Activated naive CD4-positive, alpha-beta T cell treated with anti-CD3 and anti-CD28 coated beads, Interleukin-2, amount 50 U/mL, for 72 hours (primary cell): ENCODE measurements around the gene PRRC2A. TPM values are rescaled to one million over a fixed set of nuclear protein-coding genes. Genes with fewer than 3 reads are reported as not detected.
A peak's percentile ranks its signal among the peaks of the same experiment; 100 is the strongest.

Experiments used
- ATAC-seq, 2 donors: fragments of 150-1000 bp; cut with Tn5 transposase; 2 replicates each; pipeline ENCODE4 v1.10.0; 2021; ENCODE audit warnings: mild to moderate bottlenecking in 2 of 2, moderate library complexity in 2 of 2
- DNase-seq, 2 donors: peaks; one replicate each; pipeline ENCODE4 v3.0.0; 2021 to 2022; ENCODE audit warnings: low spot score in 2 of 2
- H3K27ac Mint-ChIP-seq, 2 donors: one replicate each; pipeline ENCODE4 v1.8.0; 2022; ENCODE audit warnings: mild to moderate bottlenecking in 2 of 2, mixed read lengths in 2 of 2
- H3K36me3 Mint-ChIP-seq, 2 donors: one replicate each; pipeline ENCODE4 v1.8.0; 2022; ENCODE audit warnings: mixed read lengths in 2 of 2
- H3K9me3 Mint-ChIP-seq, 2 donors: one replicate each; pipeline ENCODE4 v1.8.0; 2022; ENCODE audit warnings: mixed read lengths in 2 of 2
- total RNA-seq, 2 donors: library from RNA; stranded (reverse); gene quantifications; one replicate each; pipeline ENCODE4 v1.2.3, GENCODE V29; 2022

The PRRC2A gene
- total RNA-seq = 100 to 1,000 TPM; 253 to 336 TPM

GRCh38 chr6:31620586-31621319, at the start of gene PRRC2A:
TSS of gene PRRC2A (plus strand) at chr6:31620715. CDS start at chr6:31622790, 2,075 bp downstream.
- Mint-ChIP-seq H3K36me3 (peaks cover 39 to 48% of the 10 kb centered on the region in 2 donors), H3K27ac (peak within 1 kb of the TSS; percentile 95 to 98)
- peak; percentile 34 to 39 for ATAC-seq

GRCh38 chr6:31572041-31572911, 48.2 kb upstream of the PRRC2A start, which contains the start of gene LTA:
TSS of gene LTA (plus strand) at chr6:31572289. CDS start at chr6:31572743, 454 bp downstream.
- DNase-seq (peak; percentile 71 to 87), ATAC-seq (peak; percentile 44 to 57)
- H3K36me3 Mint-ChIP-seq = peaks cover 34 to 45% of the 10 kb centered on the region in 2 donors
- no peaks in the 10 kb centered on the region for H3K9me3 Mint-ChIP-seq
- peak within 1 kb of the TSS; percentile 93 to 98 for H3K27ac Mint-ChIP-seq

More at GRCh38 chr6:31620586-31621319, at the start of gene PRRC2A:
- DNase-seq = peak in 1 of 2 donors; percentile 94
- no peaks in the 10 kb centered on the region for H3K9me3 Mint-ChIP-seq

GRCh38 chr6:31573239-31574105, 47.0 kb upstream of the PRRC2A start:
- ATAC-seq (no peak), DNase-seq (no peak)
- H3K27ac Mint-ChIP-seq = peak overlapping the region; percentile 93 to 98
- H3K36me3 Mint-ChIP-seq = peaks cover 44 to 54% of the 10 kb centered on the region in 2 donors
- no peaks in the 10 kb centered on the region for H3K9me3 Mint-ChIP-seq

- Mint-ChIP-seq H3K9me3 (no peaks in the 10 kb centered on the region), H3K36me3 (peaks cover 48 to 63% of the 10 kb centered on the region in 2 donors), H3K27ac (peak overlapping the region; percentile 93 to 98)
- DNase-seq (peak in 1 of 2 donors; percentile 78), ATAC-seq (peak in 1 of 2 donors; percentile 15)
These were observed 46.1 kb upstream of the PRRC2A start for GRCh38 chr6:31574106-31575061.

- H3K9me3 Mint-ChIP-seq = no peaks in the 10 kb centered on the region
- DNase-seq (peak; percentile 83 to 89), ATAC-seq (peak; percentile 26 to 30)
- H3K27ac Mint-ChIP-seq = peak within 1 kb of the TSS; percentile 93 to 98
- H3K36me3 Mint-ChIP-seq = peaks cover 51 to 72% of the 10 kb centered on the region in 2 donors
These were observed 45.1 kb upstream of the PRRC2A start, which contains the start of gene TNF for GRCh38 chr6:31575335-31575901. TSS of gene TNF (plus strand) at chr6:31575565. CDS start at chr6:31575742, 177 bp downstream.

- Mint-ChIP-seq H3K9me3 (no peaks in the 10 kb centered on the region), H3K36me3 (peaks cover 58 to 79% of the 10 kb centered on the region in 2 donors), H3K27ac (peak overlapping the region; percentile 93 to 98)
- no peak for ATAC-seq
- no peak for DNase-seq
These were observed 44.4 kb upstream of the PRRC2A start for GRCh38 chr6:31575952-31576685.

GRCh38 chr6:31576897-31577578, 43.5 kb upstream of the PRRC2A start:
- ATAC-seq (peak in 1 of 2 donors; percentile 18), DNase-seq (peak in 1 of 2 donors; percentile 81)
- Mint-ChIP-seq H3K36me3 (peaks cover 68 to 89% of the 10 kb centered on the region in 2 donors), H3K9me3 (no peaks in the 10 kb centered on the region), H3K27ac (peak overlapping the region; percentile 93 to 98)

GRCh38 chr6:31577579-31577966, 42.9 kb upstream of the PRRC2A start:
- DNase-seq = no peak
- H3K27ac Mint-ChIP-seq = peak overlapping the region; percentile 93 to 98
- no peaks in the 10 kb centered on the region for H3K9me3 Mint-ChIP-seq
- ATAC-seq = no peak
- peaks cover 72 to 85% of the 10 kb centered on the region in 2 donors for H3K36me3 Mint-ChIP-seq

GRCh38 chr6:31578184-31579118, 42.1 kb upstream of the PRRC2A start:
- no peak for ATAC-seq
- Mint-ChIP-seq H3K9me3 (no peaks in the 10 kb centered on the region), H3K36me3 (peaks cover 70 to 76% of the 10 kb centered on the region in 2 donors), H3K27ac (peak overlapping the region; percentile 66 to 95)
- DNase-seq = no peak

GRCh38 chr6:31579119-31579505, 41.4 kb upstream of the PRRC2A start:
- peak overlapping the region; percentile 72 to 95 for H3K27ac Mint-ChIP-seq
- H3K9me3 Mint-ChIP-seq = no peaks in the 10 kb centered on the region
- DNase-seq (no peak), ATAC-seq (no peak)
- H3K36me3 Mint-ChIP-seq = peaks cover 65 to 69% of the 10 kb centered on the region in 2 donors

- peak; percentile 11 to 54 for ATAC-seq
- peak overlapping the region; percentile 72 to 95 for H3K27ac Mint-ChIP-seq
- peak in 1 of 2 donors; percentile 75 for DNase-seq
- H3K9me3 Mint-ChIP-seq = no peaks in the 10 kb centered on the region
- peaks cover 65 to 66% of the 10 kb centered on the region in 2 donors for H3K36me3 Mint-ChIP-seq
These were observed 40.7 kb upstream of the PRRC2A start for GRCh38 chr6:31579546-31580437.

GRCh38 chr6:31580438-31580740, 40.1 kb upstream of the PRRC2A start:
- peak overlapping the region; percentile 72 to 95 for H3K27ac Mint-ChIP-seq
- H3K9me3 Mint-ChIP-seq = no peaks in the 10 kb centered on the region
- ATAC-seq (peak in 1 of 2 donors; percentile 2), DNase-seq (no peak)
- H3K36me3 Mint-ChIP-seq = peaks cover 64% of the 10 kb centered on the region in 2 donors
